ENCODE results near the gene MED1.
"Not testable (repeated sequence)": the region's sequence is repeated elsewhere in the genome, so short reads cannot be mapped to it uniquely, and the experiment has no call there.

MED1 gene

DNA sequence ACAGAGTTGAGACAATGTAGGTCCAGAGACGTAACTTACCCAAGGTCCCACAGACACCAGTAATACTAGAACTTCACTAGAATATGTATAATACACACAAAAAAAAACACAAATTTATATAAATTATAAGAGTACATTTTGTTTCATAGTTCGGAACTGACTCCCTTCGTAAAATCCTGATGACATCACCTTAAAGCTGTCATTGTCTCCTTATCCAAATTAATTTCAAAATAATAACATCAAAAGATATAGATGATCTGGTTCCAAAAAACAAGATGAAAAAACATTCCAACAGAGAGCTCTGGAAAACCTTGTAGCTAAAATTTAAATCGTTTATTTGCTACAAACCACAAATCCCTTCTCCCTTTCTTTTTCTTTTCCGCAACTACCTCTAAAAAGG lies 59.6 kb downstream of the MED1 start:
- H3K4me3 ChIP-seq (ENCODE audit: low read length): no peak overlapping the region
- no peak overlapping the region for H3K27ac ChIP-seq (ENCODE audit: low read length)
- H3K9ac ChIP-seq (ENCODE audit: low read depth, low read length): no peak overlapping the region
- H3K27me3 ChIP-seq (ENCODE audit: insufficient read depth, low read length): no peaks in the 10 kb centered on the region
- H3K36me3 ChIP-seq (ENCODE audit: insufficient read depth, low read depth, low read length): no peaks in the 10 kb centered on the region
- no peaks in the 10 kb centered on the region for H3K9me3 ChIP-seq (ENCODE audit: insufficient read depth, low read depth, low read length)
- H3K4me1 ChIP-seq (ENCODE audit: insufficient read depth, low read length): no peaks in the 10 kb centered on the region

DNA sequence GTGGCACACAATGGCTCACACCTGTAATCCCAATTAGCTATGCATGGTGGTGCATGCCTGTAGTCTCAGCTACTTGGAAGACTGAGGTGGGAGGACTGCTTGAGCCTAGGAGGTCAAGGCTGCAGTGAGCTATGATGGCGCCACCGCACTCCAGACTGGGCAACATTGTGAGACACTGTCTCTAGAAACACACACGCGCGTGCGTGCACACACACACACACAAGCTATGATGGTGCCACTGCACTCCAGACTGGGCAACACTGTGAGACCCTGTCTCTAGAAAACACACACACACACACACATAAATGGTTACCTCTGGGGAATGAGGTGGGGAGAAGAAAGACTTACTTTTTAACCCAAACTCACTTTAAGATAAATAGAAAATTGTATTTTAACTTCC lies 66.0 kb downstream of the MED1 start:
- Histone ChIP-seq H3K9ac (ENCODE audit: low read depth, low read length) (no peak overlapping the region), H3K27me3 (ENCODE audit: insufficient read depth, low read length) (no peaks in the 10 kb centered on the region), H3K4me3 (ENCODE audit: low read length) (no peak overlapping the region), H3K9me3 (ENCODE audit: insufficient read depth, low read depth, low read length) (no peaks in the 10 kb centered on the region), H3K4me1 (ENCODE audit: insufficient read depth, low read length) (no peaks in the 10 kb centered on the region), H3K27ac (ENCODE audit: low read length) (no peak overlapping the region), H3K36me3 (ENCODE audit: insufficient read depth, low read depth, low read length) (no peaks in the 10 kb centered on the region)

GRCh38 chr17:39380144-39380543 lies 70.9 kb downstream of the MED1 start:
- Histone ChIP-seq H3K9ac (ENCODE audit: low read depth, low read length) (no peak overlapping the region), H3K36me3 (ENCODE audit: insufficient read depth, low read depth, low read length) (no peaks in the 10 kb centered on the region), H3K9me3 (ENCODE audit: insufficient read depth, low read depth, low read length) (no peaks in the 10 kb centered on the region), H3K27ac (ENCODE audit: low read length) (no peak overlapping the region), H3K4me3 (ENCODE audit: low read length) (no peak overlapping the region), H3K4me1 (ENCODE audit: insufficient read depth, low read length) (no peaks in the 10 kb centered on the region), H3K27me3 (ENCODE audit: insufficient read depth, low read length) (no peaks in the 10 kb centered on the region)

- Histone ChIP-seq H3K36me3 (ENCODE audit: insufficient read depth, low read depth, low read length) (no peaks in the 10 kb centered on the region), H3K27ac (ENCODE audit: low read length) (no peak overlapping the region), H3K4me3 (ENCODE audit: low read length) (no peak overlapping the region), H3K4me1 (ENCODE audit: insufficient read depth, low read length) (no peaks in the 10 kb centered on the region), H3K9me3 (ENCODE audit: insufficient read depth, low read depth, low read length) (no peaks in the 10 kb centered on the region), H3K9ac (ENCODE audit: low read depth, low read length) (no peak overlapping the region), H3K27me3 (ENCODE audit: insufficient read depth, low read length) (no peaks in the 10 kb centered on the region)
Measured at GRCh38 chr17:39376434-39376833, 74.6 kb downstream of the MED1 start.

DNA sequence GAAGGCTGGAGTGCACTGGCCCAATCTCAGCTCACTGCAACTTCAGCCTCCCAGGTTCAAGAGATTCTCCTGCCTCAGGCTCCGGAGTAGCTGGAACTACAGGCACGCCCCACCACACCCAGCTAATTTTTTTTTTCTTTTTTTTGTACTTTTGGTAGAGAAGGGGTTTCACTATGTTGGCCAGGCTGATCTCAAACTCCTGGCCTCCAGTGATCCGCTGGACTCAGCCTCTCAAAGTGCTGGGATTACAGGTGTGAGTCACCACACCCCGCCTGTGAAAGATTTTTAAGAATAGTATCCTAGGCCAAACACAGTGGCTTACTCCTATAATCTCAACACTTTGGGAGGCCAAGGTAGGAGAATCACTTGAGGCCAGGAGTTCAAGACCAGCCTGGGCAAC lies 83.3 kb downstream of the MED1 start:
- H3K9ac ChIP-seq (ENCODE audit: low read depth, low read length); H3K9me3 ChIP-seq (ENCODE audit: insufficient read depth, low read depth, low read length); H3K36me3 ChIP-seq (ENCODE audit: insufficient read depth, low read depth, low read length); H3K27me3 ChIP-seq (ENCODE audit: insufficient read depth, low read length); H3K27ac ChIP-seq (ENCODE audit: low read length); H3K4me3 ChIP-seq (ENCODE audit: low read length); H3K4me1 ChIP-seq (ENCODE audit: insufficient read depth, low read length): not testable (repeated sequence)

DNA sequence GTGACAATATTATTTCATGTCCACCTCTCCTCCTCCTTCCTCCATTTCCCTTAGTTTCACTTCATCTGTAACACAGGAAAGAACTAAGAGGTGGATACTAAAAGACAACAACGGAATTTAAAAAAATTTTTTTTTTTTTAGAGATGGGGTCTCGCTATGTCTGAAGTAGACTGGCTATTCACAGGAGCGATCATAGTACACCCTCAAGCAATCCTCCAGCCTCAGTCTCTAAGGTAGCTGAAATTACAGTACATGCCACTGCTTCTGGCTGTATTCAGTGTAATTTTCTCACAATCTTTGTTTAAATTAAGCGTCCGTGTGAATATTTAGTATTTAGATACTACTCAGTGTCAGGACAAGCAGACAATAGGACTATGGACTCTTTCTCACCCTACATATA lies 85.2 kb downstream of the MED1 start:
- Histone ChIP-seq H3K27ac (ENCODE audit: low read length) (no peak overlapping the region), H3K4me3 (ENCODE audit: low read length) (no peak overlapping the region), H3K9ac (ENCODE audit: low read depth, low read length) (no peak overlapping the region)

GRCh38 chr17:39365242-39365641 lies 85.8 kb downstream of the MED1 start:
- no peak overlapping the region for H3K4me3 ChIP-seq (ENCODE audit: low read length)

More for the DNA sequence above, 85.2 kb downstream of the MED1 start:
- Histone ChIP-seq H3K36me3 (ENCODE audit: insufficient read depth, low read depth, low read length) (no peaks in the 10 kb centered on the region), H3K9me3 (ENCODE audit: insufficient read depth, low read depth, low read length) (no peaks in the 10 kb centered on the region), H3K27me3 (ENCODE audit: insufficient read depth, low read length) (no peaks in the 10 kb centered on the region), H3K4me1 (ENCODE audit: insufficient read depth, low read length) (no peaks in the 10 kb centered on the region)

GRCh38 chr17:39364236-39365025 lies 86.6 kb downstream of the MED1 start:
- no peak overlapping the region for H3K27ac ChIP-seq (ENCODE audit: low read length)
- H3K4me3 ChIP-seq (ENCODE audit: low read length): no peak overlapping the region
- H3K27me3 ChIP-seq (ENCODE audit: insufficient read depth, low read length): no peaks in the 10 kb centered on the region
- no peaks in the 10 kb centered on the region for H3K4me1 ChIP-seq (ENCODE audit: insufficient read depth, low read length)
- H3K9ac ChIP-seq (ENCODE audit: low read depth, low read length): no peak overlapping the region
- no peaks in the 10 kb centered on the region for H3K9me3 ChIP-seq (ENCODE audit: insufficient read depth, low read depth, low read length)
- H3K36me3 ChIP-seq (ENCODE audit: insufficient read depth, low read depth, low read length): no peaks in the 10 kb centered on the region

More at GRCh38 chr17:39365242-39365641, 85.8 kb downstream of the MED1 start:
- Histone ChIP-seq H3K27me3 (ENCODE audit: insufficient read depth, low read length) (no peaks in the 10 kb centered on the region), H3K27ac (ENCODE audit: low read length) (no peak overlapping the region), H3K4me1 (ENCODE audit: insufficient read depth, low read length) (no peaks in the 10 kb centered on the region), H3K36me3 (ENCODE audit: insufficient read depth, low read depth, low read length) (no peaks in the 10 kb centered on the region), H3K9me3 (ENCODE audit: insufficient read depth, low read depth, low read length) (no peaks in the 10 kb centered on the region), H3K9ac (ENCODE audit: low read depth, low read length) (no peak overlapping the region)

DNA sequence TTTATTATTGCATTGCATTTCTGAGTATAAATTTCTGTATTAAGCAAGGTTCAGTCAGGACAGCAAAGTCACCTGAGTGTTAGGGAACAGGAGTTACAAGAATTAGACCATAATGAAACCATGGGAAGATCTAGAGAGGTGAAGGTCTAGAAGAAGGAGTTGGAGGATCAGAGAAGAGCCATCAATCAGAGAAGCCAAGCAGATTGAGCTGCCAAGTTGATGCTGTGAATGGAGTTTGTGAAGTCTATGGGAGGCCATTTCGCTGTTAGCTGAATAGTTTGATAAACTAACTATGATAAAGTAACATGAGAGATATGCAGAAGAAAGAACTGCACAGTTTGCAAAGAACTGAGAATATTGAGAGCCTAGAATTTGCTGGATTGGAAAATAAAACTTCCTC lies 90.0 kb downstream of the MED1 start:
- H3K4me3 ChIP-seq (ENCODE audit: low read length): no peak overlapping the region
- H3K27me3 ChIP-seq (ENCODE audit: insufficient read depth, low read length): no peaks in the 10 kb centered on the region
- H3K4me1 ChIP-seq (ENCODE audit: insufficient read depth, low read length): no peaks in the 10 kb centered on the region
- no peaks in the 10 kb centered on the region for H3K9me3 ChIP-seq (ENCODE audit: insufficient read depth, low read depth, low read length)
- no peak overlapping the region for H3K9ac ChIP-seq (ENCODE audit: low read depth, low read length)
- H3K27ac ChIP-seq (ENCODE audit: low read length): no peak overlapping the region
- no peaks in the 10 kb centered on the region for H3K36me3 ChIP-seq (ENCODE audit: insufficient read depth, low read depth, low read length)

- no peak overlapping the region for H3K4me3 ChIP-seq (ENCODE audit: low read length)
- H3K4me1 ChIP-seq (ENCODE audit: insufficient read depth, low read length): no peaks in the 10 kb centered on the region
- no peaks in the 10 kb centered on the region for H3K36me3 ChIP-seq (ENCODE audit: insufficient read depth, low read depth, low read length)
- H3K27ac ChIP-seq (ENCODE audit: low read length): no peak overlapping the region
- H3K27me3 ChIP-seq (ENCODE audit: insufficient read depth, low read length): no peaks in the 10 kb centered on the region
- H3K9me3 ChIP-seq (ENCODE audit: insufficient read depth, low read depth, low read length): no peaks in the 10 kb centered on the region
- no peak overlapping the region for H3K9ac ChIP-seq (ENCODE audit: low read depth, low read length)
Measured at GRCh38 chr17:39360537-39360936, 90.5 kb downstream of the MED1 start.

DNA sequence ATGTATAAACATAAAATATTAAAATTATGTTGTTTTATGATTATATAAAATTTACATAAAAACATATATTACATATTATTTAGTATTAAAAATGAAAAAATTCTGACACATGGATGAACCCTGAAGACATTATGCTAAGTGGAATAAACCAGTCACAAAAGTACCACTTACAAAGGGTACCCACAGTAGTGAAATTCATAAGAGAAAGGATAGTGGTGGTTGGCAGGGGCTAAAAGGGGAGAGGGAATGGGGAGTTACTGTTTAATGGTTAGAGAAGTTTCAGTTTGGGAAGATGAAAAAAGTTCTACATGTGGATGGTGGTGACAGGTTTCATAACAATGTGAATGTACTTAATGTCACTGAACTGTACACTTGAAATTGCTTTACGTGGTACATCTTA lies 91.1 kb downstream of the MED1 start:
- no peaks in the 10 kb centered on the region for H3K27me3 ChIP-seq (ENCODE audit: insufficient read depth, low read length)
- no peaks in the 10 kb centered on the region for H3K9me3 ChIP-seq (ENCODE audit: insufficient read depth, low read depth, low read length)
- H3K4me1 ChIP-seq (ENCODE audit: insufficient read depth, low read length): no peaks in the 10 kb centered on the region
- no peak overlapping the region for H3K9ac ChIP-seq (ENCODE audit: low read depth, low read length)
- H3K4me3 ChIP-seq (ENCODE audit: low read length): no peak overlapping the region
- no peak overlapping the region for H3K27ac ChIP-seq (ENCODE audit: low read length)
- no peaks in the 10 kb centered on the region for H3K36me3 ChIP-seq (ENCODE audit: insufficient read depth, low read depth, low read length)

- Histone ChIP-seq H3K9ac (ENCODE audit: low read depth, low read length) (no peak overlapping the region), H3K27me3 (ENCODE audit: insufficient read depth, low read length) (no peaks in the 10 kb centered on the region), H3K4me3 (ENCODE audit: low read length) (no peak overlapping the region), H3K36me3 (ENCODE audit: insufficient read depth, low read depth, low read length) (no peaks in the 10 kb centered on the region), H3K4me1 (ENCODE audit: insufficient read depth, low read length) (no peaks in the 10 kb centered on the region), H3K27ac (ENCODE audit: low read length) (no peak overlapping the region), H3K9me3 (ENCODE audit: insufficient read depth, low read depth, low read length) (no peaks in the 10 kb centered on the region)
Measured at GRCh38 chr17:39357986-39358385, 93.1 kb downstream of the MED1 start.

Data from iPS-20b (cell line).